ENCODE results near the gene MAP7D1. TPM values are rescaled to one million over a fixed set of nuclear protein-coding genes. Genes with fewer than 3 reads are reported as not detected.
A peak's percentile ranks its signal among the peaks of the same experiment; 100 is the strongest.

Gene MAP7D1
- polyA plus RNA-seq: 100 to 1,000 TPM in 1 of 3 donors, 10 to 100 TPM in 2; 19.9 to 215 (median 92.7) TPM

- 0 to 1% (median 1%) methylated on average over 62 to 88 of the region's 88 CpGs for WGBS, 3 donors
- H3K27ac ChIP-seq (ENCODE audit: low read depth, low read length): peak within 1 kb of the TSS; percentile 97
These were observed at the start of gene MAP7D1 for GRCh38 chr1:36155408-36156328. Gene MAP7D1 (plus strand): TSS chr1:36156160. CDS start chr1:36156418, 258 bp downstream.

- H3K27ac ChIP-seq (ENCODE audit: low read depth, low read length): no peak overlapping the region
- WGBS, 3 donors: 43 to 47% (median 45%) methylated on average over 5 of the region's 5 CpGs
These were observed 49.7 kb upstream of the MAP7D1 start for GRCh38 chr1:36106269-36106668.

- no peak overlapping the region for H3K27ac ChIP-seq (ENCODE audit: low read depth, low read length)
- 78 to 95% (median 80%) methylated on average over 9 of the region's 9 CpGs for WGBS, 3 donors
These were observed 48.6 kb upstream of the MAP7D1 start for GRCh38 chr1:36107394-36107793.

GRCh38 chr1:36108314-36108713 lies 47.6 kb upstream of the MAP7D1 start:
- no peak overlapping the region for H3K27ac ChIP-seq (ENCODE audit: low read depth, low read length)
- WGBS, 3 donors: 59 to 82% (median 80%) methylated on average over 14 of the region's 14 CpGs

- WGBS, 3 donors: 57 to 87% (median 61%) methylated on average over 11 of the region's 11 CpGs
- H3K27ac ChIP-seq (ENCODE audit: low read depth, low read length): no peak overlapping the region
These were observed 46.8 kb upstream of the MAP7D1 start for GRCh38 chr1:36109041-36109679.

DNA sequence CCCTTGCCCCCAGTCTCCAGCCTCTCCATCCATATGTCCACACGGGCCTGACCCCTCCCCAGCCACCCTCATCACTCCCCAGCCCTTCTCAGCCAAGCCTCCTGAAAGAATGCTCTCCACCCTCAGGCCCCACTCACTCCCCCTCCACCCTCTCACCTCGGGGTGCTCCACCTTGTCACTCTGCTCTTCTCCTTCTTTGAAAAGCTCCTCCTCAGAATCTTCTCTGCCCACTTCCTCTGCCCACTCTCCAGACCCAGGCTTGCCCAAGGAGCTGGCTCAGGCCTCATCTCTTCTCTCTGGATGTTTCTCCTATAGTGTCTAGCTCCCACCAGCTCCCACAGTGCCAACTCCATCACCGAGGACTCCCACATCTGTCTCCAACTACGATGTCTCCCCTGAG lies 44.8 kb upstream of the MAP7D1 start:
- no peak overlapping the region for H3K27ac ChIP-seq (ENCODE audit: low read depth, low read length)
- WGBS, 3 donors: 59 to 62% (median 61%) methylated on average over 4 of the region's 4 CpGs

DNA sequence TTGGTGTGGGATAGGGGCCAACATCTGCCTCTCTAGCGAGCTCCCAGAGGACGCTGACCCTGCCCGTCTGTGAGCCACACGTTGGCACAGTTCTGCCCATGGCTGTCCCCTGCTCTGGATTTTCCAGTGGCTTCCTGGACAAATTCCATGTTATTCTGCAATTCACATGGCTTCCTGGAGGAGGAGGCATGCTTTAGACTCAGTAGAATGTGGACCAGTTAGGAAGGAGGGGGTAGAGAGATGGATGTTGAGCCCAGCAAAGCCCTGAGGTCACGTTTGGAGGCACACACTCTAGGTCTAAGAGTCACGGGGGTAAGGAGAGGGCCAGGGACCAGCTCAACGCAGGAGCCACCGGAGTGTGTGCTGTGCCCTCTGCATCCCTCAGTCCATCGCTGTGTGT lies 43.1 kb upstream of the MAP7D1 start:
- 86 to 93% (median 90%) methylated on average over 9 of the region's 9 CpGs for WGBS, 3 donors
- H3K27ac ChIP-seq (ENCODE audit: low read depth, low read length): no peak overlapping the region

DNA sequence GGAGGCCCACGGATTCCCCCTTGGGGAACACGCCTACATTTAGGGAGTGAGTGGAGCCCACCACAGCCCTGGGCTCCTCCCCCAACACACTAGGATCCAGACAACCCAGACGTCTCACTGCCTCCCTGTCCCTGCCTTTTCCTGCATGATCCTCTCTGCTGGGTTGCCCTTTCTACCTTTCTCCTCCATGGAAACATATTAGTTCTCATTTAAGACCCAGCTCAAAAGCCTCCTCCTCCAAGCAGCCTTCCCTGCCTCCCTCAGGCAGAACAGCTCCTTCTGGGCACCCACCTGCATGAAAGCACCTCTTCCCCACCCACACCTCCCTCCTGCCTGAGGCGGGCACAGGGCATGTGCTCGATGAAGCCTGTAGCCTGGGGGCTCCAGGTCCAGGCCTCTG lies 41.6 kb upstream of the MAP7D1 start:
- 70 to 79% (median 70%) methylated on average over 5 of the region's 5 CpGs for WGBS, 3 donors
- no peak overlapping the region for H3K27ac ChIP-seq (ENCODE audit: low read depth, low read length)

DNA sequence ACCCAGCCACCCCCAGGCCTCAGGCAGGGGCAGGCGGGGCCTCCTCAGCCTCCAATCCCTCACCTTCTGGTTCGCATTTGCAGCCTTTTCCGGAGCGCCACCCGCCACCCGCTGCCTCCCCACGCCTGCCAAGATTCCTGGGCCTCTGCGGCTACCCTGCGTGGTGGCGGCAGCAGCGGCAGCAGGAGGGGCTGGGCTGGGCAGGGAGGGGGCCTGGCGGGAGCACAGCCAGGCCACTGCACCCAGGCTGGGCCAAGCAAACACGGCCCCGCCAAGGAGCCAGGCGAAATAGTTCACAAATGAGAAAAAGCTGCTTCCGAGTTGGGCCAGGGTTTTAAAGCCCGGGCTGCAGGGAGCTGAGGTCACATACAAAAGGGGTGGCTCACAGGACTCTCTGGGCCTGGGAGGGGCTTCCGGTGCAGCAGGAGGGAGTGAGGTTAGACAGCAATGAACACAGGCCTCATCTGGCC lies 40.7 kb upstream of the MAP7D1 start:
- 67 to 71% (median 69%) methylated on average over 17 to 18 of the region's 18 CpGs for WGBS, 3 donors
- no peak overlapping the region for H3K27ac ChIP-seq (ENCODE audit: low read depth, low read length)

DNA sequence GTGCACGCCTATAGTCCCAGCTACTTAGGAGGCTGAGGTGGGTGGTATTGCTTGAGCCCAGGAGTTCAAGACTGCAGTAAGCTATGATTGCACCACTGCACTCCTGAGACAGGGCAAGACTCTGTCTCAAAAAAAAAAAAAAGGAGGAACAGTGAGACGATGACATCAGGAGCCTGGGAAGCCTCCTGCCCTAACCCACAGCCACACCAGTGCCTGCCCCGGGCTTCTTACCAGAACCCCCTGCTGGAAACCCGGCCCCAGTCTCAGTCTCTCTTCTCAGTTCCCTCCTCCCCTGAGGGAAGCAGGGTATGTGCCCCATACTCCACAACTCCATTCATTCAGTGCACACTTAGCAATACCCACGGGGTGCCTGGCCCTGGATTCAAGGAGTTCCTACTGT lies 40.0 kb upstream of the MAP7D1 start:
- H3K27ac ChIP-seq (ENCODE audit: low read depth, low read length): no peak overlapping the region
- WGBS, 3 donors: 52 to 78% (median 53%) methylated on average over 5 of the region's 5 CpGs

DNA sequence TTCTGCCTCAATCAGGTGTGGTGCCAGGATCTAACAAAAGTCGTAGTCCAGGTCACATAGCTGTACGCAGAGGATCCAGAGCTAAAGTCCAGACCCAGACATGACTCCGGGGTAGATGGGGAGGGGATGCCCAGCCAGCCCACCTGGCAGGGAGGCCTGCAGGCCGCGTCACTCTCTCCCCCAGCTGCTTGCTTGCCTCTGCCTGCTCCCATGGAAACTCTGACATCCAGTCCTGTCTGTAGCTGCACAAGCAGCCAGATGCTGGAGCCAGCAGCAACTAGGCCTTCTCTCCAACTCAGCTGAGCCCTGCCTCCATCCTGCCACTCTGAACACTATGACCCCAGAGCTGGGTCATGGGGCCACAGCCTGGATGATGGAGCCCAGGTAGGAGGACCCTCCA lies 39.1 kb upstream of the MAP7D1 start:
- WGBS, 3 donors: 78 to 90% (median 84%) methylated on average over 5 of the region's 5 CpGs
- no peak overlapping the region for H3K27ac ChIP-seq (ENCODE audit: low read depth, low read length)

- WGBS, 3 donors: 64 to 79% (median 72%) methylated on average over 10 of the region's 10 CpGs
- H3K27ac ChIP-seq (ENCODE audit: low read depth, low read length): no peak overlapping the region
These were observed 37.3 kb upstream of the MAP7D1 start for GRCh38 chr1:36118447-36119204.

- WGBS, 3 donors: 45 to 59% (median 57%) methylated on average over 9 of the region's 9 CpGs
- no peak overlapping the region for H3K27ac ChIP-seq (ENCODE audit: low read depth, low read length)
These were observed 36.5 kb upstream of the MAP7D1 start for GRCh38 chr1:36119456-36119855.

- 82 to 87% (median 85%) methylated on average over 12 of the region's 12 CpGs for WGBS, 3 donors
- H3K27ac ChIP-seq (ENCODE audit: low read depth, low read length): no peak overlapping the region
These were observed 33.6 kb upstream of the MAP7D1 start for GRCh38 chr1:36122062-36123030.

- H3K27ac ChIP-seq (ENCODE audit: low read depth, low read length): no peak overlapping the region
- WGBS, 3 donors: 42 to 74% (median 49%) methylated on average over 8 of the region's 8 CpGs
These were observed 32.6 kb upstream of the MAP7D1 start for GRCh38 chr1:36123356-36123755.

DNA sequence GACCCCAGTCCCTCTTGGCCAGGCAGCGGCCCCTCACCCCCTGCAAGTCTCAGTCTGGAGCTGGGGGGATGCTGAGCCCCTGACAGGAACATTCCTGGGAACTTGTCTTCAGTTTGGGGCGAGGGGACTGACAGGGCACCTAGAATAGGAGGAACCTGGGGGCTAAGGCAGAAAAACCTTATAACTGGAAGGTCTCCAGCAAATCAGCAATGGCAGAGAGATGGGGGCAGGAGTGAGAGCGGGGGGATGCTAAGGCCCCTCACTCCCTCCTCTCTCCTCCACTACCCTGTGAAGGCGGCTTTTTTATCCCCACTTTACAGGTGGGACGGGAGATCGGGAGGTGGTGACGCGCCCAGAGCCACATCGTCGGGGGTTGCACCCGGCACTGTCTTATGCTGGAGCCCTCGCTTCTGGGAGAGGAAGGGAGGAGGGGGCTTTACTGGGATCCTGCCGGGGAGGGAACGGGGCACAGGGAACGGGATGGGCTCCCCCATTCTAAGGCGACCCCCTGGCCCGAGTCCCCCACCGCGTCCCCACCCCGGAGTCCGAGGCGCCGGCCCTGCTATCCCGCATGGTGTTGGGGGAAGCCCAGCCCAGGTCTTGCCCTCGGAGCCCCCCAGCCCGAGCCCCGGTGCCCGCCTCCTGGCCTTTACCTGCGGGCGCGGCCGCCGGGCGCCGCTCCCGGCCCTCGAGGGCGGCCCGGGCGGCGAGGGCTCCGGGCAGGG lies 31.4 kb upstream of the MAP7D1 start:
- no peak overlapping the region for H3K27ac ChIP-seq (ENCODE audit: low read depth, low read length)
- WGBS, 3 donors: 22 to 32% (median 28%) methylated on average over 24 to 42 of the region's 42 CpGs

All from adipose tissue (tissue), 3 donors.